HTR-8/SVneo (cell line): Measurements from ENCODE around the gene PCSK7.
A peak's percentile ranks its signal among the peaks of the same experiment; 100 is the strongest.
"Not testable (repeated sequence)": the region's sequence is repeated elsewhere in the genome, so short reads cannot be mapped to it uniquely, and the experiment has no call there.

ENCODE experiments used
- DNase-seq: peaks from one replicate; pipeline ENCODE4 v3.0.0; 2011; ENCODE audit warnings: low spot score, mixed read lengths; ENCODE audit not compliant: insufficient read length
- FAIRE-seq: peaks from 2 replicates; lab custom pipeline; 2011; peaks lifted over from hg19 to GRCh38; lab: Jason Lieb, UNC

Gene PCSK7

DNA sequence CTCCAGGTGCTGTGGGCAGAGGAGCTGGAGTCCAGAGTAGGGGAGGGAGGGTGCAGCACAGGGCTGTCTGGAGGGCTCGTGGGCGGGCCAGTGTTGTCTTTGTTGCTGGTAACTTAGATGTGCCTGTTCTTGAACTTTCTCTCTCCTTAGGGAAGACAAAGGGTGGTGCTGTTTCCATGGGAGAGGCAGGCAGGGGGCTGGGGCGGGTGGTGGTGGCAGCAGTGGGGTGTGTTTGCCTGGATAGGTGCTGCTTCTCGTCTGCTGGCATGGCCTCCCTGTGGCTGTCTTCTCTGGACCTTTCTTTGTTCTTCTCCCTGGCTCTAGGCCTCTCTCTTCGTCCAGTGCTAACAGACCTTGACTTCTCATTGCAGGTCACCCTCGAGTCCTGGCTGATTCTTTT is 44.9 kb downstream of the PCSK7 start:
- FAIRE-seq (no peak), DNase-seq (no peak)

GRCh38 chr11:117186431-117186761 is 45.5 kb downstream of the PCSK7 start:
- no peak for FAIRE-seq
- DNase-seq: no peak

GRCh38 chr11:117185736-117186430 is 46.0 kb downstream of the PCSK7 start:
- DNase-seq: no peak
- FAIRE-seq: no peak

GRCh38 chr11:117183724-117184349 is 48.0 kb downstream of the PCSK7 start:
- DNase-seq (no peak), FAIRE-seq (no peak)

DNA sequence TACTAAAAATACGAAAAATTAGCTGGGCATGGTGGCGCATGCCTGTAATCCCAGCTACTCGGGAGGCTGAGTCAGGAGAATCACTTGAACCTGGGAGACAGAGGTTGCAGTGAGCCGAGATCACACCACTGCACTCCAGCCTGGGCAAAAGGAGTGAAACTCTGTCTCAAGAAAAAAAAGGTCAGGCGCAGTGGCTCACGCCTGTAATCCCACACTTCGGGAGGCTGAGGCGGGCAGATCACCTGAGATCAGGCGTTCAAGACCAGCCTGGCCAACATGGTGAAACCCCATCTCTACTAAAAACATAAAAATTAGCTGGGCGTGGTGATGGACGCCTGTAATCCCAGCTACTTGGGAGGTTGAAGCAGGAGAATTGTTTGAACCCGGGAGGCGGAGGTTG is 48.7 kb downstream of the PCSK7 start:
- FAIRE-seq, DNase-seq: not testable (repeated sequence)

DNA sequence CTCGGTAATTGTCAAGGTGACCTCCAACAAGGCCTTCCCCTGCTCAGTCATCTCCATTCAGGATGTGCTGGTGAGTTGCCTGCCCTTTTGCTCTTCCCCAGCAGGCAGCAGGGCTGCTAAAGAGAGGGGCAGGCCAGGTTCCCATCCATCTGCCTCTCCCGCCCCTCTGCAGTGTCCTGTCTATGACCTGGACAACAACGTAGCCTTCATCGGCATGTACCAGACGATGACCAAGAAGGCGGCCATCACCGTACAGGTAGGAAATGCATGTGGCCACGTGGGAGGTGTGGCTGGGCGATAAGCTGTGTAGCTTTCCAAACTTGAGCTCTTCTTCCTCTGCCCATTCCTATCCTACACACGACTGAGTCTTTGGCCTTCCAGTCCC is 49.3 kb downstream of the PCSK7 start:
- FAIRE-seq (no peak), DNase-seq (no peak)

DNA sequence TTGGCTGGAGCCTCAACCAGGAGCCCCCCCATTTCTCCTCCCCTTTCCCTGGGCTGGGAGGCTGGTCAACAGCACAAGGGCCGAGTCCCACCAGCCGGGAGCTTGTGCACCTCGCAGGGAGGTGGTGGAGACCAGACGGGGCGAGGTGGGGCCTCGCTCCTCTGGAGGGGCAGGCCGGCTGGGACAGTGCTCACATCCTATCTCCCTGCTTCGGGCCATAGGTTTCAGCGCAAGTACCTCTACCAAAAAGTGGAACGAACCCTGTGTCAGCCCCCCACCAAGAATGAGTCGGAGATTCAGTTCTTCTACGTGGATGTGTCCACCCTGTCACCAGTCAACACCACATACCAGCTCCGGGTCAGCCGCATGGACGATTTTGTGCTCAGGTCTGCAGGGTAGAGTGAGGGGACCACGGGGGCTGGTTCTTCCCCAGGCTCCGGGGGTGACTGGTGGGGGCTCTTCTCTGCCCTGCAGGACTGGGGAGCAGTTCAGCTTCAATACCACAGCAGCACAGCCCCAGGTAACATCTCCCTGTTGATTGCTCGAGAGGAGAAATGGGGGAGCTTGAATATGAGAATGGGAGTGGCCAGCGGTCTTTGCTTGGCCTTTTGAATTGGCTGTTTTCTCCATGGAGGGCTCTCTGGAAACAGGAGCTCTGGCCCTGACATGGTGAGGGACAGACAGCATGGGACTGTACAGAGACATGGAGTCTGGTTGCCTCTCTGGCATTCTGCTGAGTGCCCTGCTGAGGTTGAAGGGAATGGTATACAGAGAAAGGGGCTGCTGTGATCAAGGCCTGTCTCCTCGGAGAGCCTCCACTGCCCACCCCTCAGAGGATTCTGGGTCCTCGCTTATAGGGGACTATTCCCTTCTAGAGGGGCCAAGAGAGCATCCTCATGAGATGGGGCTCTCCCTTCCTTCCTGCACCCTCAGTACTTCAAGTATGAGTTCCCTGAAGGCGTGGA is 50.0 kb downstream of the PCSK7 start:
- DNase-seq: no peak
- no peak for FAIRE-seq

- DNase-seq (no peak), FAIRE-seq (no peak)
Measured at GRCh38 chr11:117180661-117181585, 51.0 kb downstream of the PCSK7 start.

GRCh38 chr11:117180020-117180419 is 51.9 kb downstream of the PCSK7 start:
- no peak for FAIRE-seq
- DNase-seq: no peak

DNA sequence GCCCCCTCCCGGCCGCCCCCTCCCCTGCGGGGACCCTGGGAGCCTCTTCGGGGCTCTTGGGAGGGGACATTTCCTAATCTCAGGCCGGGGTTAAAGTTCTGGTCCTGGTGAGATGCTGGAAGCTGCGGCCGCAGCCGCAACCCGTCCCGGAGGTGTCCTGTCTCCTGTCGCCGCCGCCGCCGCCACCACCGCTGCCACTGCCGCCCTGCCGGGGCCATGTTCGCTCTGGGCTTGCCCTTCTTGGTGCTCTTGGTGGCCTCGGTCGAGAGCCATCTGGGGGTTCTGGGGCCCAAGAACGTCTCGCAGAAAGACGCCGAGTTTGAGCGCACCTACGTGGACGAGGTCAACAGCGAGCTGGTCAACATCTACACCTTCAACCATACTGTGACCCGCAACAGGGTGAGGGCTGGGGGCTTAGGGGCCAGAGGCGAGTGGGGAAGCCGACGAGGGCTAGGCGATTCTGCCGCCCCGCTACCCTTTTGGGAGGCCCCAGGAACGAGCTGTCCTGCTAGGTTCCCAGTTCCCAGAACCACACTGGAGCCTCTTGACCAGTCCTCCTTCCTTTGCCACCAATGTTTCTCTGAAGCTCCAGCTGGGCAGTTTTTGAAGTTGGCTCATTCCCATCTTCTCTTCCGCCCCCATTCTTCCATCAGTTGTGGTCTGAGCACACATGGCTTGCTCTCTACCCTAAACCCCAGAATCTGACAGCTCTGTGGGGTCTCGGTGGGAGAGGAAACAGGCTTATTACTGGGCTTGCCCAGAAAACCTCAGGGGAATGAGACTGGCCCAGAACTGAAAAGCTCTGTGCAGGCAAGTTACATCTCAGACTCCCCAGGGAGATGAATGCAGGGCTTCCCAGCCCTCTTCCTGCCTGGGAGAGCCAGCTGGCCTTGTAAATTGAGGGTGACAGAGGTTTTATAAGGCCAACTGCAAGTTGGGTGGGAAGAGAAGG is 52.5 kb downstream of the PCSK7 start:
- peak; percentile 68 for FAIRE-seq

GRCh38 chr11:117178210-117179034 is 53.5 kb downstream of the PCSK7 start, which contains the start of gene SIDT2:
Gene SIDT2 (plus strand): TSS chr11:117178743. CDS start chr11:117179264, 521 bp downstream.
- DNase-seq (peak; percentile 93), FAIRE-seq (peak; percentile 98)

More for the DNA sequence above, 52.5 kb downstream of the PCSK7 start:
- DNase-seq: peak; percentile 31

DNA sequence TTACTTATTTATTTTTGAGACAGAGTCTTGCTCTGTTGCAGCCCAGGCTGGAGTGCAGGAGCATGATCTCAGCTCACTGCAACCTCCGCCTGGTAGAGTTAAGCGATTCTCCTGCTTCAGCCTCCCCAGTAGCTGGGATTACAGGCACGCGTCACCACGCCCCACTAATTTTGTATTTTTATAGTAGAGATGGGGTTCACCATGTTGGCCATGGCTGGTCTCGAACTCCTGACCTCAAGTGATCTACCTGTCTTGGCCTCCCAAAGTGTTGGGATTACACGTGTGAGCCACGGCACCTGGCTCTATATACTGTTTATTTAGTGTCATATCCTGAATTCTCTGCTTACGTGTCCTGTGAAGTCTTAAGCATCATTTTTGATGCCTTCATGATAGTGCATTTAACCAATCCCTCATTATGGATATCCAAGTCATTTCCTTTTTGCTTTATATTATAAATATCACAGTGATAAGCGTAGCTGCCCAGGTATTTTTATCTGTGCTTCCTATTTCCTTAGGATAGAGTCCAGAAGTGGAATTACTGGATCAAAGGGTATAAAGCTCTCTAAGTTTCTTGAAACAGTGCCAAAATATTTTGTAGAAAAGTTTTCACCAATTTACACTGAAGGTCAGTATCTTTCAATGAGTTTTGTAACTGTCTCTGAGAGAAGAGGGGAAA is 54.2 kb downstream of the PCSK7 start:
- DNase-seq (no peak), FAIRE-seq (no peak)

- DNase-seq: no peak
- FAIRE-seq: peak; percentile 58
Measured at GRCh38 chr11:117176186-117176585, 55.7 kb downstream of the PCSK7 start.

DNA sequence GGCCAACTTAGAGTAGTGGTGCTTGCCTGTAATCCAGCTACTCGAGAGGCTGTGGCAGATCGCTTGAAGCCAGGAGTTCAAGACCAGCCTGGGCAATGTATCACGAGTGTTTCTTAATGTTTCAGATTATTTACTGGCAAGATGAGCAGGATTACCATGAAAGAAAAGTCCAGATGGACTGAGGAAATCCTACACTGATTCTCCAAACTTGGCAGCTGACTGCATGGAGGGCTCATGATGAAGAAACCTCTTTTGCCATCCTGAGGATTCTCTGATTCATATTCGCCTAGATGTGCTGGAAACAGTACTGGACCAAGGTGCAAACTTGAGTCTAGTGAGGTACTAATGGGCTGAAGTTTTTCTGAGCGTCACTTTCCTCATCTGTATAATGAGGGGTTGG is 56.1 kb downstream of the PCSK7 start:
- DNase-seq (no peak), FAIRE-seq (no peak)

DNA sequence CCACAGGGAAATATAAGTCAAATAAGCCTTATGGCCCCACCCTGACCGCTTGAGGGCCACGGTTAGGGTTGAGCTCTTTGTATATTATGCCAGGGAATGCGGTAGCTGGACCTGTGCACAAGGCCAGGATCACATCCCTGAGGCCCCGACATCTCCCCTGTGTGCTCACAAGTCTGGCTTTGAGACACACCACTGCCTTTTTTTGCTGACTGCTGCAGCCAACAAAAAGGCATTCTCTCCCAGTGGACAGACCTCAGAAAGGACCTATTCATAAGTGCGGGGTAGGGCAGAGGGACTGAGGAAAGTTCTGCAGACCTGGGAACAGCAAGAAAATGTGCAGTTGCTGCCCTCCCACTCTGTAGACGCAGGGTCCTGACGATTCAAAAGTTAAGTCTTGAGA is 56.8 kb downstream of the PCSK7 start:
- FAIRE-seq (no peak), DNase-seq (no peak)

DNA sequence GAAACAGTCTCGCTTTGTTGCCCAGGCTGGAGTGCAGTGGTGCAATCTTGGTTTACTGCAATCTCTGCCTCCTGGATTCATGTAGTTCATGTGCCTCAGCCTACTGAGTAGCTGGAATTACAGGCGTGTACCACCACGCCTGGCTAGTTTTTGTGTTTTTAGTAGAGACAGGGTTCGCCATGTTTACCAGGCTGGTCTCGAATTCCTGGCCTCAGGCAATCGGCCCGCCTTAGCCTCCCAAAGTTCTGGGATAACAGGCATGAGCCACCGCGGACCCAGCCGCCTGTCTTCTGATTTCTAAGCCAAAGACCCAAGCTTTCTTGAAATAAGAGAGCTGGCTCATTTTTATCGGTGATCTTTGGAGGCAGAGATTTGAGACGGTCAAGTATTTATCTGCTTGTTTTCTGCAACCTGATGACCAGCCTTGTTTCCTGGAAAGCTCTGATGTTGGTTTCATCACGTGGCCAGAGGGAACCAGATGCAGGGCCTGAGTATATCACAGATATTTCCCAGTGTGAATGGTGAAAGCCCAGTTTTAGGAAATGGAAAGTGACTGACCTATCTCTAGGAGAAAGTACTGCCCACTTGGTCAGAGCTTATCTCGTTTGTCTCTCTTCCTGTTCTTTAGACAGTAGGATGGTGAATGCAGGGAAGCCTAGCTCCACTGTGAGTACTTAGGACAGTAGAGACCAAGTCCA is 59.0 kb downstream of the PCSK7 start:
- DNase-seq: no peak

More for the DNA sequence above, 59.0 kb downstream of the PCSK7 start:
- FAIRE-seq: no peak
